Measurements from ENCODE around the gene PHF1.
A peak's percentile ranks its signal among the peaks of the same experiment; 100 is the strongest.

The PHF1 gene

GRCh38 chr6:33417903-33418689 is 7.3 kb downstream of the PHF1 start, which contains the start of gene CUTA:
Gene CUTA (minus strand): TSS chr6:33418107. CDS start chr6:33418000, 107 bp downstream.
- ATAC-seq (ENCODE audit: low read depth) (peak; percentile 82), DNase-seq (ENCODE audit: low spot score in 2 of 2) (peak; percentile 90 to 97)
- peak within 1 kb of the TSS; percentile 92 for H3K27ac Mint-ChIP-seq
- H3K36me3 Mint-ChIP-seq: peaks cover 15% of the 10 kb centered on the region
- H3K9me3 Mint-ChIP-seq: no peaks in the 10 kb centered on the region
- peaks cover 40% of the 10 kb centered on the region for H3K4me1 Mint-ChIP-seq
- H3K27me3 Mint-ChIP-seq: no peaks in the 10 kb centered on the region
- peak within 1 kb of the TSS; percentile 91 for H3K4me3 Mint-ChIP-seq

GRCh38 chr6:33418690-33419291 is 8.0 kb downstream of the PHF1 start:
- no peaks in the 10 kb centered on the region for H3K9me3 Mint-ChIP-seq
- H3K27me3 Mint-ChIP-seq: no peaks in the 10 kb centered on the region
- H3K36me3 Mint-ChIP-seq: peaks cover 12% of the 10 kb centered on the region
- peaks cover 37% of the 10 kb centered on the region for H3K4me1 Mint-ChIP-seq
- H3K4me3 Mint-ChIP-seq: peak overlapping the region; percentile 91
- ATAC-seq (ENCODE audit: low read depth) (no peak), DNase-seq (ENCODE audit: low spot score in 2 of 2) (no peak)
- H3K27ac Mint-ChIP-seq: peak overlapping the region; percentile 92

- no peaks in the 10 kb centered on the region for H3K27me3 Mint-ChIP-seq
- H3K9me3 Mint-ChIP-seq: no peaks in the 10 kb centered on the region
- H3K4me1 Mint-ChIP-seq: peaks cover 38% of the 10 kb centered on the region
- H3K36me3 Mint-ChIP-seq: peaks cover 5% of the 10 kb centered on the region
- no peak within 1 kb of the TSS for H3K4me3 Mint-ChIP-seq
- DNase-seq (ENCODE audit: low spot score in 2 of 2) (no peak), ATAC-seq (ENCODE audit: low read depth) (no peak)
- peak within 1 kb of the TSS; percentile 92 for H3K27ac Mint-ChIP-seq
These were observed 9.0 kb downstream of the PHF1 start, which contains the start of gene SYNGAP1 for GRCh38 chr6:33419580-33420490. Gene SYNGAP1 (plus strand): TSS chr6:33420065. CDS start chr6:33420265, 200 bp downstream.

GRCh38 chr6:33420491-33421343 is 9.9 kb downstream of the PHF1 start:
- Mint-ChIP-seq H3K27me3 (no peaks in the 10 kb centered on the region), H3K4me3 (no peak overlapping the region), H3K36me3 (peaks cover 1% of the 10 kb centered on the region), H3K27ac (no peak overlapping the region), H3K9me3 (no peaks in the 10 kb centered on the region), H3K4me1 (peaks cover 38% of the 10 kb centered on the region)
- DNase-seq (ENCODE audit: low spot score in 2 of 2): no peak
- ATAC-seq (ENCODE audit: low read depth): no peak

GRCh38 chr6:33421344-33421643 is 10.5 kb downstream of the PHF1 start:
- no peak for DNase-seq (ENCODE audit: low spot score in 2 of 2)
- Mint-ChIP-seq H3K27ac (no peak overlapping the region), H3K36me3 (no peaks in the 10 kb centered on the region), H3K4me3 (no peak overlapping the region), H3K9me3 (no peaks in the 10 kb centered on the region), H3K4me1 (peaks cover 35% of the 10 kb centered on the region), H3K27me3 (no peaks in the 10 kb centered on the region)
- ATAC-seq (ENCODE audit: low read depth): no peak

- H3K27ac Mint-ChIP-seq: no peak overlapping the region
- no peaks in the 10 kb centered on the region for H3K27me3 Mint-ChIP-seq
- H3K9me3 Mint-ChIP-seq: no peaks in the 10 kb centered on the region
- DNase-seq (ENCODE audit: low spot score in 2 of 2) (no peak), ATAC-seq (ENCODE audit: low read depth) (no peak)
- H3K4me3 Mint-ChIP-seq: peak overlapping the region; percentile 90
- no peaks in the 10 kb centered on the region for H3K36me3 Mint-ChIP-seq
- peaks cover 41% of the 10 kb centered on the region for H3K4me1 Mint-ChIP-seq
These were observed 13.0 kb downstream of the PHF1 start for GRCh38 chr6:33423777-33424176.

- Mint-ChIP-seq H3K9me3 (no peaks in the 10 kb centered on the region), H3K36me3 (no peaks in the 10 kb centered on the region), H3K4me3 (peak overlapping the region; percentile 90), H3K4me1 (peaks cover 52% of the 10 kb centered on the region), H3K27ac (peak overlapping the region; percentile 95), H3K27me3 (no peaks in the 10 kb centered on the region)
- DNase-seq (ENCODE audit: low spot score in 2 of 2) (no peak), ATAC-seq (ENCODE audit: low read depth) (no peak)
These were observed 14.2 kb downstream of the PHF1 start for GRCh38 chr6:33424855-33425667.

- Mint-ChIP-seq H3K4me3 (peak overlapping the region; percentile 90), H3K27ac (peak overlapping the region; percentile 95), H3K4me1 (peaks cover 60% of the 10 kb centered on the region), H3K9me3 (no peaks in the 10 kb centered on the region), H3K36me3 (no peaks in the 10 kb centered on the region), H3K27me3 (no peaks in the 10 kb centered on the region)
- DNase-seq (ENCODE audit: low spot score in 2 of 2) (peak; percentile 62), ATAC-seq (ENCODE audit: low read depth) (peak; percentile 52)
These were observed 15.1 kb downstream of the PHF1 start for GRCh38 chr6:33425668-33426577.

- peak overlapping the region; percentile 95 for H3K27ac Mint-ChIP-seq
- H3K4me1 Mint-ChIP-seq: peaks cover 67% of the 10 kb centered on the region
- no peaks in the 10 kb centered on the region for H3K27me3 Mint-ChIP-seq
- ATAC-seq (ENCODE audit: low read depth) (peak; percentile 25), DNase-seq (ENCODE audit: low spot score in 2 of 2) (no peak)
- H3K4me3 Mint-ChIP-seq: peak overlapping the region; percentile 90
- no peaks in the 10 kb centered on the region for H3K9me3 Mint-ChIP-seq
- H3K36me3 Mint-ChIP-seq: no peaks in the 10 kb centered on the region
These were observed 16.0 kb downstream of the PHF1 start for GRCh38 chr6:33426590-33427511.

GRCh38 chr6:33427585-33428223 is 16.9 kb downstream of the PHF1 start:
- no peaks in the 10 kb centered on the region for H3K27me3 Mint-ChIP-seq
- ATAC-seq (ENCODE audit: low read depth) (peak; percentile 25), DNase-seq (ENCODE audit: low spot score in 2 of 2) (peak in 1 of 2 donors; percentile 64)
- H3K27ac Mint-ChIP-seq: peak overlapping the region; percentile 95
- peaks cover under 1% of the 10 kb centered on the region for H3K36me3 Mint-ChIP-seq
- H3K9me3 Mint-ChIP-seq: no peaks in the 10 kb centered on the region
- peaks cover 76% of the 10 kb centered on the region for H3K4me1 Mint-ChIP-seq
- peak overlapping the region; percentile 90 for H3K4me3 Mint-ChIP-seq
